Cardiac muscle cell (in vitro differentiated cells and primary cell): ENCODE measurements around the gene AOPEP. TPM values are rescaled to one million over a fixed set of nuclear protein-coding genes. Genes with fewer than 3 reads are reported as not detected.

Experiments used
- DNase-seq, 2 donors: peaks; one replicate each; pipeline versions ENCODE4 v3.0.0 to v3.0.0-alpha.2; 2010 to 2017; ENCODE audit warnings: low read depth in 1 of 2, low spot score in 1 of 2
- H3K27ac ChIP-seq: fragments of 200-600 bp; sonication (generic); 2 replicates; pipeline ENCODE4 v1.5.1; 2016
- H3K27me3 ChIP-seq: fragments of 200-600 bp; sonication (generic); 2 replicates; pipeline ENCODE4 v1.6.0; 2016; ENCODE audit warnings: control low read depth
- H3K36me3 ChIP-seq: fragments of 200-600 bp; sonication (generic); 2 replicates; pipeline ENCODE4 v1.5.1; 2016; ENCODE audit warnings: control low read depth
- H3K4me1 ChIP-seq: fragments of 200-600 bp; sonication (generic); 2 replicates; pipeline ENCODE4 v1.8.1; 2017; ENCODE audit warnings: low read depth, mild to moderate bottlenecking, mixed run types
- H3K4me3 ChIP-seq: fragments of 200-600 bp; sonication (generic); 2 replicates; pipeline ENCODE4 v1.5.1; 2016; ENCODE audit warnings: mild to moderate bottlenecking
- H3K9me3 ChIP-seq: fragments of 200-600 bp; sonication (generic); 2 replicates; pipeline ENCODE4 v1.5.1; 2017; ENCODE audit warnings: low read depth, mild to moderate bottlenecking, control low read depth
- CTCF ChIP-seq: IDR thresholded peaks from 2 replicates; pipeline ENCODE4 v1.5.1; 2012; ENCODE audit warnings: low read depth, mild to moderate bottlenecking, low read length
- polyA plus RNA-seq: library from polyadenylated mRNA; unstranded; fragments of >200 nt; fragmentation: Nextera tagmentation; extraction: Ambion mirVana; gene quantifications from 2 replicates; pipeline ENCODE4 v1.2.1, GENCODE V29; 2016
- total RNA-seq: library from RNA; depleted of rRNA; stranded (reverse); fragments of >200 nt; gene quantifications from 2 replicates; pipeline ENCODE4 v1.2.3, GENCODE V29; 2016

AOPEP gene
- total and polyA plus RNA-seq, 2 experiments from 2014 or later = 46.8 to 88.7 TPM

GRCh38 chr9:95098391-95098921, 372.0 kb downstream of the AOPEP start:
- DNase-seq = peak in 1 of 2 donors; percentile 70
- H3K36me3 ChIP-seq = no peaks in the 10 kb centered on the region
- H3K27ac ChIP-seq = peak overlapping the region; percentile 89
- H3K27me3 ChIP-seq = no peaks in the 10 kb centered on the region
- H3K4me1 ChIP-seq = peaks cover 12% of the 10 kb centered on the region
- no peak for TF ChIP-seq CTCF
- H3K4me3 ChIP-seq = no peak overlapping the region
- H3K9me3 ChIP-seq = no peaks in the 10 kb centered on the region

GRCh38 chr9:95099321-95100070, 373.0 kb downstream of the AOPEP start:
- Histone ChIP-seq H3K4me1 (peaks cover 12% of the 10 kb centered on the region), H3K36me3 (no peaks in the 10 kb centered on the region), H3K27ac (peak overlapping the region; percentile 89), H3K9me3 (no peaks in the 10 kb centered on the region), H3K27me3 (no peaks in the 10 kb centered on the region), H3K4me3 (no peak overlapping the region)
- no peak for TF ChIP-seq CTCF
- DNase-seq = no peak

- no peak for TF ChIP-seq CTCF
- H3K4me1 ChIP-seq = peaks cover 12% of the 10 kb centered on the region
- no peak overlapping the region for H3K27ac ChIP-seq
These were observed 373.6 kb downstream of the AOPEP start for GRCh38 chr9:95100071-95100627.

GRCh38 chr9:95101326-95101725, 374.8 kb downstream of the AOPEP start:
- Histone ChIP-seq H3K4me3 (no peak overlapping the region), H3K36me3 (no peaks in the 10 kb centered on the region), H3K27ac (no peak overlapping the region), H3K9me3 (no peaks in the 10 kb centered on the region), H3K4me1 (peaks cover 12% of the 10 kb centered on the region), H3K27me3 (no peaks in the 10 kb centered on the region)
- TF ChIP-seq CTCF = no peak
- DNase-seq = no peak

More at GRCh38 chr9:95100071-95100627, 373.6 kb downstream of the AOPEP start:
- no peak overlapping the region for H3K4me3 ChIP-seq
- no peaks in the 10 kb centered on the region for H3K36me3 ChIP-seq
- H3K9me3 ChIP-seq = no peaks in the 10 kb centered on the region
- no peaks in the 10 kb centered on the region for H3K27me3 ChIP-seq
- no peak for DNase-seq

- Histone ChIP-seq H3K36me3 (peaks cover 3% of the 10 kb centered on the region), H3K4me3 (no peak overlapping the region), H3K27me3 (no peaks in the 10 kb centered on the region), H3K9me3 (no peaks in the 10 kb centered on the region), H3K4me1 (peaks cover 12% of the 10 kb centered on the region), H3K27ac (peak overlapping the region; percentile 2)
- DNase-seq = no peak
- TF ChIP-seq CTCF = no peak
These were observed 375.5 kb downstream of the AOPEP start for GRCh38 chr9:95102001-95102433.
